MV-4-11 (cell line): ENCODE results near the gene SAG.

Source experiments
- DNase-seq: peaks from one replicate; lab custom pipeline; 2025; lab: John Stamatoyannopoulos, UW

SAG gene

DNA sequence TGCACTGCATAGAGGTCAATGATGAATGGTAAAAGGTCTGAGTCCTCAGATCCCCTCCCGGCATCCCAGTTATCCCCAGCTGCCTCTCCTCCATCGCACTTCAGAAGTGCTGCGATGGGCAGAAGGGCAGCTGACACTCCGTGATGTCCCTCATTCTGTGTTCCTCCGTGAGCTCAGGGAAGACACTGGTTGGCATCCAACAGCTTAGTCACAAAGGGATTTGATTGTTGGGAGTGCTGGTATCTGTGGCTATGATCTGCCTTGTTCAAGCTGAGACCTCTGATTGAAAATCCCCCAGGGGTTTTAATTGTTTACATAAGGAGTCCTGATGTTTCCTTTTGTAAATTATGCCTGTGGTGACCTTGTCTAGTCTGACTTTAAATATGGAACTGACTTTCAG, 19.0 kb upstream of the SAG start:
- no peak for DNase-seq

DNA sequence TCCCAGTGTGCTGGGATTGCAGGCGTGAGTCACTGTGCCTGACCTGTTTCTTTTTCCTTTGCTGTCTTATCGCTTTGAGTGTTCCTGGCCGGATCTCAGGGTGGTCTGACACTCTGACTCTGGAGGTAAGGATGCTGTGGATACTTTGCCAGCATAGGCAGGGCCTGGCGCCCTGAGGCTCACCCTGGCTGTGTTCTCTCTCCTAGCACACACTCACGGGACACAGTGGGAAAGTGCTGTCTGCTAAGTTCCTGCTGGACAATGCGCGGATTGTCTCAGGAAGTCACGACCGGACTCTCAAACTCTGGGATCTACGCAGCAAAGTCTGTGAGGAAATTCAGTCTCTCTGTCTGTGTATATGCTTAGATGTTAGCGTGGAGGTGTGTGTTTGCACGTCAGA, 18.0 kb upstream of the SAG start:
- DNase-seq = no peak

DNA sequence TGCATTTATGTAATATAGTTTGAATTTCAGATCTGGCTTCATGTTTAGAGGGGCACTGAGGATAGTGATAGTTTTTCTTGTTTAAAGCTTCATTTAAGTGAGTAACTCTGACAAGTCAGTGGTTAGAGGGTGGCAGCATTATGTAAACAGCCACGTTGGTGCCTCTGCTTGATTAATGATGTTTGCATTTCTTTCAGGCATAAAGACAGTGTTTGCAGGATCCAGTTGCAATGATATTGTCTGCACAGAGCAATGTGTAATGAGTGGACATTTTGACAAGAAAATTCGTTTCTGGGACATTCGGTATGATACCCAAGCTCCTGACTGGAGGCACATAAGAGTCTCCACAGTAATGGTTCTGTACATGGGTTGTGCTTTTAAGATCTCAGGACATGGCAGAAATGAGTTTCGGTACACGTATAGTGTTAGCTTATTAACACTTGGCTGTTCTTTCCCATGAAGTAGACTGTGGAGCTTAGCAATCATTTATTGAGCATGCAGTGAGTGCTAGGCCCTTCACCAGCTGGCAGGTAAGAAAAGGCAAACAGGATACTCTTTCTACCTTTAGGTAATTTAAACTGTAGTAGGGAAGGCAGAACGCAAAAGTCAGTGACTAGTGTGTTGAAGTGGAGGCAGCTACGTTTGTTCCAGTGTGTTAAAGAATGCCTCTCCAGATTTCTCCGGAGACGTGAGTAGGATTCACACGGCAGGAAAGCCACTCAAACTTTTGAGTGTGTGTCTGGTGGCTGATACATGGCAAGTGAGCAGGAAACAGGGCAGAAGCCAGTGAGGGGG, 17.4 kb upstream of the SAG start:
- DNase-seq = no peak

DNA sequence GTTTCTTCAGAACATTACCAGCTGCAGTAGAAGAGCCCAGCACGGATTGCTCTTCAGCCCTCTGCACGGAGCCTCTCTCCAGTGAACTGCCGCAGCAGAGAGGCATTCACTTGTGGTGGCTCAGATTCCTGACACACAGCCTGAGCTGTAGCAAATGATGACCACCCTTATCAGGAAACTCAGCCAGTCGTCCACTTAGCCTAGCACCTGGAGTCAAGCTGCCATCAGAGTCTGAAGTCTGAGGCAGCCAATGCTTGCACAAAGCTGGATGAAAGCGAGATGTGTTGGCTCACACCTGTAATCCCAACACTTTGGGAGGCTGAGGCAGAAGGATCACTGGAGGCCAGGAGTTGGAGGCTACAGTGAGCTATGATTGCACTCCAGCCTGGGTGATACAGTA, 11.7 kb upstream of the SAG start:
- DNase-seq = no peak

DNA sequence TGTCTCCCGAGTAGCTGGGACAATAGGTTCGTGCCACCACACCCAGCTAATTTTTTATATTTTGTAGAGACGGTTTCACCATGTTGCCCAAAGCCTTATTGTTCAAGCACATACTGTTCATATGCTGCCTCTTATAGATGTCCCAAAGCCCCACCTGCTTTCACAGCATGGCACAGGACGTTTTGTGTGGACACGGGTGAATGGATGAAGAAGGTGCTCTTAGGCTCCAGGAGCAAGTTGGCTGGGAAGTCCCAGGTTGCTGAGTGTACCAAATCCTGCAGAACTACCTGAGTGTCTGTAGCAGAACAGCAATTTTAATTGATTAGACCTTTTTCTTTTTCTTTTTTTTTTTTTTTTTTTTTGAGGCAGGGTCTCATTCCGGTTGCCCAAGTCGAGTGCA, 10.5 kb upstream of the SAG start:
- DNase-seq = no peak

DNA sequence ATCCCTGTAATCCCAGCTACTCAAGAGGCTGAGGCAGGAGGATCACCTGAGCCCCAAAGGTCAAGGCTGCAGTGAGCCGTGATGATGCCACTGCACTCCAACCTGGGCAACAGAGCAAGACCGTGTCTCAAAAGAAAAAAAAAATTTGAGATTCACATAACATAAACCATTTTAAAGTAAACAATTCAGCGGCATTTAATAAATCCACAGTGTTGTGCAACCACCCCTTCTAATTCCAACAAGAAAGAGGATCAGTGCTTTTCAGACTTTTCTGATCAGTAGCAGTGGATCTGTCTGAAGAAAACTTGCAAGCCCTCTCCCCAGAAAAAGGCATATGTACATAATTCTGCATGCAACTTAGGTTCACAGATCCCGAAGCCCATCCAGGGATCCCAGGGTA, 7.2 kb upstream of the SAG start:
- no peak for DNase-seq

DNA sequence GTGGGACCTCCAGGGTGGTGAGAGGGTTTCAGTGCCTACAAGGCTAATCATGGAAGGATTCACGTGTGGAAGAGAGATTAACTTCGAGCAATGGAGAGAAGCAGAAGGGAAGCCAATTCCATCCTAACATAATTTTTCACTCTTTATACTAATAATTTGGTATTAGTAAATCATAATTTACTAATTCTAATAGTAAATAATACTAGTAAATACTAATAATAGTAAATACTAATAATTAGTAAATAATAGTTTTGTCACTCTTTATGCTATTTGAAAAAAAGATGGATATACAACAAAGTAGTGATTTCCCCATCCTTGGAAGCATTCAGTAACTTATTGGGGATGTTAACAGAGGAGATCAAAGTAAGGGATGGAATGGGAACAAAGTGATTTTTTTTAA, 6.4 kb upstream of the SAG start:
- no peak for DNase-seq

DNA sequence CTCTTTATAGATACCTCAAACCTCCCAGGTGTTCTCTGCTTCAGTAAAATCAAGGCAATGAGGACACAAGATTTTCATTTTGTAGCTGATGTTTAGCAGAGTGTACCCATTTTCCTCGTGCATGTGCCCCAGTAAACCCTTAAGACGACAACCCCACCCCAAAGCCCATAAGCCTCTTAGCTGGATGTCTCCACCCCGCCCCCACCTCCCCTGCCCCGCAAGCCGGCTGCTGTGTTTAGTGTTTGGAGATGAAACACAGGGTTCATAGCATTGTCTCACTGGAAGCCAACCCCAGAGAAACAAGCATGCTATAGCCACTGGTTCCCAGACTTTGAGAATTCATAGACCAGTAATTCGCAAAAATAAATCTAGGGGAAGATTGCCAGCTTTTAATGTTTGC, 5.8 kb upstream of the SAG start:
- no peak for DNase-seq

DNA sequence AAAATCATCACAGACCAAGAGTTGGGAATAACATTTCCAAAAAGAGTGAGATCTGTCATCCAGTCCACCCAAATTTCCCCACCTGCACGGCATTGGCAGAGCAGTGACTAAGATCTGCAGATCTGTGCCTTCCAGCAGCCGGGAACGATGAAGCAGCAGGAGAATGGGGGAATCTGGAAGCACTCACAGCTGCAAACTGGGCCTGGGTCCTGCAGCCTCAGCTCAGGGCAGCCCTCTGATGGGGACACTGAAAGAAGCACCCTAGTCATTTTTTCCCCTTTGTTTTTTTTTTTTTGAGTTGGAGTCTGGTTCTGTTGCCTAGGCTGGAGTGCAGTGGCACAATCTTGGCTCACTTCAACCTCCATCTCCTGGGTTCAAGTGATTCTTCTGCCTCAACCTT, 4.4 kb upstream of the SAG start:
- DNase-seq = no peak

DNA sequence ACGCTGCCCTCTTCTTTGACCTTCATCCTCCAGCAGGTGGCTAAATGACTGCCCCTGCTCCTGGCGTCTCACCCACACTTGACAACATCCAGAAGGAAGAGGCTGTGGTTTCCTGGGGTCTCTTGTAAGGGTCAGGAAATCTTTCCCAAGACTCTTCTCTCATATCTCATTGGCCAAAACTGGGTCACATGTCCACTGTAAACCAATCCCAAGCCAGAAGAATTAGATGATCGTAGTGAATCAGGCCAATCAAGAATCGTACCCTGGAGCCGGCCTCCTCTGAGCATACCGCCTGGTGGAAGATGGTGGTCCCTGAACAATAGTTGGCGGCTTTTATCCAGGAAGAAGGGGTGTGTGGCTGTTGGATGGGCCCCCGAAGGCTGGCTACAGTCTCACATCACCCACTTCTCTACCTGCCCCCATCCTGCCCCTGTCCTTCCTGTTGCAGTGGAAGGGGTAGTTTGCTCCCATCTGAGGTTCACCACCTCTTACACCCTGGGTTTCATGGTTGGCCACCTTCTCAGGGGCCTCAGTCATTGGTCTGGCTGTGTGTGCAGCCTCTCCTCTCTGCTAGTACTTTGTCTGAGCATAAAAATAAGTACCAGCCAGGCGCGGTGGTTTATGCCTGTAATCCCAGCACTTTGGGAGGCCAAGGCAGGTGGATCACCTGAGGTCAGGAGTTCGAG, 3.8 kb downstream of the SAG start:
- no peak for DNase-seq

DNA sequence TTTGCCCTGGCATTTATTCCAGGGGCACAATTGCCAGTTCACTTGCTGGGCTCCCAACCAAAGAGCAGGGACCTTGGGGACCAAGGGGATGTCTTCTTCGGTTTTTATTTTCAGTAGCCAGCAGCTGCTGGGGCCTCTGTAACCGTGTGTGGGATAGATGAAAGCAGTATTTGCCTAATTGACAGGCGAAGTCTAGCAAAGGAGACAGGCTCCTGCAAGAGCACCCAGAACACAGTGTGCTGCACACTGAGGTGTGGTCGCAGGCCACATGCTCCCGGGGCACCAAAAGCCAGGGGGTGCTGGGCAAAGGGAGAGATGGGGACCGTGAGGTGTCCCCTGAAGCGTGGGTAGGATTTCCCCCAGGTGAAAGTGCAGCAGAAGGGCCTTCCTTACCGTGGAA, 5.3 kb downstream of the SAG start:
- no peak for DNase-seq

DNA sequence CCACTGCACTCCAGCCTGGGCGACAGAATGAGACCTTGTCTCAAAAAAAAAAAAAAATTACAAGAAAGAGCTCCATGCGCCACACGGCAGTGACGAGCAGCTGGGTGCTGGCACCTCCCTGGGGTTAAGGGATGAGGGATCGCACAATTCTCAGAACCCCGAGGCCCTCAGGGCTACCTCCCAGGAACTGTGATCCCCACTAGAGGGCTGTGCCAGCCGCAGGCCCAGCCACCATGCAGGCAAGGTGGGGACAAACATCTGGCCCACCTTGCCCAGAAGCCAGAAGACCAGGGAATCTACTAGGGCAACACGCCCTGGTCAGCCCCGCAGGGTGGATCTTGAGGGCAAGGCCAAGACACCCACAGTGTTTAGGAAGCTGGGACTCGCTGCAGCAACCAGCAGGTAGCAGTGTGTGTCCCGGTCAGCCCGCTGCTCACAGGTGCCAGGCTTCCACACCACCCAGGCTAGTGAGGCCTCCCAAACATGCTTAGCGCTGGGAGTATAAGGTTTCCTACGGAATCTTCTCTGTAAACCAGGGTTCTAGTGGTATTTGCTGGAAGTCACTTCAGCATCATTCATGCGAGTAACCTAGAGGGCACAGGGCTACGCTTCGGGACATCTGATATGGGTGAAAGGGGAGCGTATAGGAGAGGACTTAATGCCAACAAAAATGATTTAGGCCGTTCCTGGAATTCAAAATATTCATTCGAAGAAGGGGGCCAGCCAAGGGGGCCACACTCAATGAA, 6.7 kb downstream of the SAG start:
- DNase-seq = no peak

DNA sequence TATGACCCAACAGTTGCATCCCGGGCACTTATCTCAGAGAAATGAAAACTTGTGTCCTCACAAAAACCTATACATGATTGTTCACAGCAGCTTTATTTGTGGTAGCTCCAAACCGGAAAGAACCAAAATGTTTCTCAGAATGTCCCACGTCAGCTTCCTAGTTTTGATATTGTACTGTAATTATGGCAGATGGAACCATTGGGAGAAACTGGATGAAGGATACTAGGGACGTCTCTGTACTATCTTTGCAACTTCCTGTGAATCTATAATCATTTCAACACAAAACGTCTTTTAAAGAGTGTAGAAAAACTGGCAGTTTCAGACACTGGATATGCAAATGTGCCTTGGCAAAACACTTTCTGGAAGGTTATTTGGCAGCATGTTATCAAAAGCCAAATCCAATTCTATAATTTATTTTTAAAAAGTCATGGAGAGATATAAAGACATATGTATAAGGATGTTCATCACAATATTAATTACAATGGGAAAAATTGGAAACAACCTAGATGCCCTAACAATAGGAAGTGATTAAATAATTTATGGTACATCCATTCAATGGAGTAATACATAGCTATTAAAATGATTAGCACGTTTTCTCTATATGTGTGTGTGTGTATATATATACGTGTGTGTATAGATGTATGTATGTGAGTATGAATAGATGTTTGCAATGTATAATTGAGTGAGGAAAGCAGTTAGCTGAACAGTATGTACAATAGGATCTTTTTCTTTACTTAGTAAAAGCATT, 9.8 kb downstream of the SAG start:
- no peak for DNase-seq

DNA sequence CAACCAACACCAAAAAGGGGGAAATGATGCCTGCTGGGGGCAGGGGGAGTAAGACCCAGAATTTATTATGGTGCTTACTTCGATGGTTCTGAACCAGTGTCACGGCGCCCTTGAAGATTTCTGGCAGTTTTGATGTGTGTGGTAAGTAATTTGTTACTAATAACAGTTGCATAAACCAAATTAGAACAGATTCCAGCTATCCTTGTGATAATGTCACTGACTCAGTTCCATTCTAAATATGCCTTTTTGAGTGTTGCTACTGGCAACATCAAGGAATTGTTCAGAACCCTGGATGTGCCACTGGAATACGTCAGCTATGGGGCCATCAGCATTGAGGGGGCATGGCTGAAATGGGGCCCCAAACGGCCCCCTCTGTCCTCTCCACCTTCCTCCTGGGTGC, 11.6 kb downstream of the SAG start:
- no peak for DNase-seq

DNA sequence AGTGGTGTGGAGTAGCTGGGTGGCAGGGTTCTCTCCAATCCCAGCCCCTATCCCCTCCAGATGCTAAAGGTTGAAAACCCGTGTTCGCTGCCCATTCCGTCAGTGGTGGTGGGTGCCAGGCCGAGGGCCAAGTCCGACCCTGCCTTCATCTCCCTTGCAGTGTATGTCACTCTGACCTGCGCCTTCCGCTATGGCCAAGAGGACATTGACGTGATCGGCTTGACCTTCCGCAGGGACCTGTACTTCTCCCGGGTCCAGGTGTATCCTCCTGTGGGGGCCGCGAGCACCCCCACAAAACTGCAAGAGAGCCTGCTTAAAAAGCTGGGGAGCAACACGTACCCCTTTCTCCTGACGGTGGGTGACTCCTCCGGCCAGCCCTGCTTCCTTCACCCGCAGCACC, 12.9 kb downstream of the SAG start:
- DNase-seq = no peak

DNA sequence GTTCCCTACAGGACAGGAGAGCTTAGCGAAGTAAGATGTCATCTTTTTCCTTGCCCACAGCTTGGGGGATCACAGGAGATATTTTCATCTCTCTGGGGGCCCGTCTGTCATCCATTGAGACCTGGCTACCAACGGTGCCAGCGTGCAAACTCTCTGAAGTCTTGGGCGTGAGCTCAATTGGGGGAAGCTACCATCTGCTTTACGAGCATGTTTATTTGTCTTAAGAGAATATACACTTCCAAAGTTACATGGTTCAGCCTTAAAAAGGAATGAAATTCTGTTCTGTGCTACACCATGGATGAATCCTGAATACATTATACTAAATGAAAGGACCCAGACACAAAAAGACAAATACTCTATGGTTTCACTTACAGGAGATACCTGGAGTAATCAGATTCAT, 13.6 kb downstream of the SAG start:
- DNase-seq = no peak

DNA sequence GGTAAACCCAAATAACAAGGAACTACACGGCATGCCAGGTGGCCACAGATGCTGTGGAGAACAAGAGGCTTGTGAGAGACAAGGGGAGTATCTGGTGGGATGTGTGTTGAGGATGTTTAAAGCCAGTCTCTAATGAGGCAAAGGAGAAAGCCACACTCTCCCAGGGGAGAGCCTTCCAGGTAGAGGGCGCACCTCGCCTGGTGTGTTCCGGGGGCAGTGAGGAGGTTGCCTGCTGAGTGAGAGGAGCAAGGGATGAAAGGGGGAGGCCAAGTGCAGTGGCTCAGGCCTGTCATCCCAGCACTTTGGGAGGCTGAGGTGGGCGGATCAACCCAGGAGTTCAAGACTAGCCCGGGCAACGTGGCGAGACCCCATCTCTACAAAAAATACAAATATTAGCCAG, 16.2 kb downstream of the SAG start:
- no peak for DNase-seq

DNA sequence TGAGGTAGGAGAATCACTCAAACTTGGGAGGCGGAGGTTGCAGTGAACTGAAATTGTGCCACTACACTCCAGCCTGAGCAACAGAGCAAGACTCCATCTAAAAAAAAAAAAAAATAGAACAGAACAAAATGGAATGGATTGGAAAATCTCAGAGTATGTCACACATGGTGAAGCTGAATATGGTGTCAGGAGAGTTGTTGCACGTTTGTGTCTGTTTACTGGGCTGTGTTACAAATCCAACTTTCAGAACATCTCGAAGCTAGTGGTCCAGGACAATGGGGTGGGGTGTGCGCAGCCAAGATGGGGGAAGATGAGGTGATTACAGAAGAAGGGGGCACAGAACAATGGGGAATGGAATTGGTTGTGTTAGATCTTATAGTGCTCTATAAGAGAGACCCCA, 17.6 kb downstream of the SAG start:
- DNase-seq = no peak

DNA sequence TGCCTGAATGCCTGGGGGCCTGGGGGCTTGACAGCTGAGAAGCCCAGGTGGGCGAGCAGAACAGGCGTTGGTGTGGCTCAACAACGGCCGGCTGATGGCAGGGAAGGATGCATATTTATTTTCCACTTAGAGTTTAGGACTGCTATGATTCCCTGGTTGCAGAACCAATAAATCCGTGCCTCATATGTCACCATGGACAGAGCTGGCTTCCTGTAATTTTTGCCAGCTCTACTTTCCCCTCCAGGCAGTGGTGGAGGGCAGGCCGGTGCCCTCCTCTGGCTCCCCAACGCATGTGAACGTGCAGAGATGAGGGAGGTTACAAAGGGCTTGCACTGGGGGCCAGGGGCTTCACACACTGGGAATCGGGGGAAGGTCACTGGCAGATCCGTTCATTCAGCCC, 18.2 kb downstream of the SAG start:
- no peak for DNase-seq

DNA sequence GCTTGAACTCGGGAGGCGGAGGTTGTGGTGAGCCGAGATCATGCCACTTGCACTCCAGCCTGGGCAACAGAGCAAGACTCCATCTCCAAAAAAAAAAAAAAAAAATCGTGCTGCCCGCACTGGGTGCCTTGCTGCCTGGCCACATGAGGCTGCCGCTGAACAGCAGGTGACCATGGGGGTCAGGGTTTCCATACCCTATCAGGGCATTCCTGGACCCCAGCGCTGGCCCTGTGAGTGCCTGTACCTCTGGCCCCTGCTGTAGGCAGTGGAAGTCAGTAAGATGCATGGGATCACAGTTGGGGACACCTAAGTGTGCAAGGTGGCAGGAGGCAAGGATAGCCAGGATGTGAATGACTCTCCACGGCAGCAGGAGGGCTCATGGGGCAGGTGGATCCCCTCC, 18.9 kb downstream of the SAG start:
- no peak for DNase-seq

DNA sequence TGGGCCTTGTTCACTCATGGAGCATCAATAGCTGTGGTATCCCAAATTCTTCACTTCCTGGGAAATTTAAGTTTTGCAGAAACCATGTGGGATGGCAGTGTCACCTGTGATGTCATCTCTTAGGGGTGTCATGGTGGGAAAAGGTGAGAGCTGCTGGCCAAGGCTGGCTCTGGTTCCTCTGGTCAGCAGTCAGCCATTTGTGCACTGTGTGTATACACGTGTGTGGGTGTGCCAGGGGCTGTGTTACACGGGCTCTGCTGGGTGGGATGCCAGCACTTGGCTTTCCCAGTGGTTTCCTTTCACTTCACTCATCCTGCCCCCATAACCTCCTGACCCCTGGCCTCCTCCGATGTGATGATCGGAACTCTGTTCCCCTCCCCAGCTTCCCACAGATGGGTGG, 21.3 kb downstream of the SAG start:
- no peak for DNase-seq

DNA sequence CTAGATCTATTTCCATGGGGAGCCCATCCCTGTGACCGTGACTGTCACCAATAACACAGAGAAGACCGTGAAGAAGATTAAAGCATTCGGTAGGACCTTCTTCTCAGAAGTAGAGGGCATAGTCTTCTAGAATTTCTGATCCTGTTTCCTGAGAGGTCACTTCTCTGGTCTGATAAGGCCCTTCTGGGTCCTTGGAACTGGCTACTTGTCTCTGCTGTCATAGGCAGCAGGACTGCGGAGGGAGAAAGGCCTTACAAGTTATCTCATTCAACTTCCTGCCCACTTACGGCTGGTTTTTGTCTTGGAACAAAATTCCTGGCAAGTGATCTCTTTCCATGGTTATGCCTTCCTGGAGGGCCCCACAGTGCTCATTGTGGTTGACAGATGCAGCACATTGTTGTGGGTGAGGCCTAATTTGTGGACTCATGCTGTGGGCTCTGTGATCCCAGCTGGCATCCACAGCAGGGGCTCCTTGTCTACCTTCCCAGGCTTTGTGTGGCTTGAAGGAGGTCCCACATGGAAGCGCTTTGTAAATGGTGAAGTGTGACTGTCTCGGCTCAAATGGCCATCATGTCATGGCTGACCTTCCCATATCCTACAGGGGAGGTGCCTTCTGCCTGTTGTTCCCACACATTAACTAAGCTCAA, 22.0 kb downstream of the SAG start:
- DNase-seq = no peak
